ENCODE data around the gene SYPL2.

SYPL2 gene

DNA sequence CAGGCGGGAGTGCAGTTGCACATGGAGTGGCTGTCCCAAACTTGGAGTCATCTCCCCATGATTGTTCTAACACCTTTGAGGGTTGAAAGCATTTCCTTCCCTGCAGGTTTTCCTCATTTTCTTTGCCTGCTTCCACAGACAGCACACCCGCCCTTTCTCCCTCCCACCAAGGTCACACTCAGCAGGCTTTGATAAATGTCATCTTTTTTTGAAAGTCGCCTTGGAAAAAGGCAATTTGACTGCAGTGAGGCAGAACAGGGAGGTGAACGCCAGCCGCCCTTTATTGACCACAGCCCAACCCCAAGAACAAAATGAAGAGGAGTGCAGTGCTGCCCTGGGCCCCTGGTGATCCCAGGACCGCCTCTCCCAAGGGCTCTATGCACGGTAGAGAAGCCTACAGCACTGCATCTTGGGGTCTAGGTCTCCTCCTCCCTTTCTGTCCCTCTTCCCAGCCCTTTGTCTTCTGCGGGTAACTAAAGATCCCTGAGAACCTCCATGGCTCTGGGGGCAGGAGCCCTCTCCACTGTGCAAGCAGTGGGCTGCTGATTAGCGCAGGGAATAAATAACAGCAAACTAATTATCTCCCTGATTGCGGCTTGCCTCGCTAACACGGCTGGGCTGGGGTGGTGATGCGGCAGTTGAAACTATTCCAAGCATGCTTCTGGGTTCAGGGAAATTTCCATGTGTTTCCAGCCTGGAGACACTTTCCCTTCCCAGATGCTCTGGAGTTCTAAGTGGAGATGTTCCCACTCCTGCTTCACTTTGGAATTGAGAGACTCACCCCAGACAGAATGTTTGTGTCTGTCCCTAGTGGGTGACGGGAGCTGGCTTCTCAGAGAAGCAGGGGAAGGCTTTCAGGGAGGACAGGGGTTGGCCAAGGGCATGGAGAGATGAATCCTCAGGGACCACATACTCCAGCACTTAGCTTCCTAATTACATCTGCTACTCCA is 54.9 kb downstream of the SYPL2 start:
- no peak for DNase-seq

DNA sequence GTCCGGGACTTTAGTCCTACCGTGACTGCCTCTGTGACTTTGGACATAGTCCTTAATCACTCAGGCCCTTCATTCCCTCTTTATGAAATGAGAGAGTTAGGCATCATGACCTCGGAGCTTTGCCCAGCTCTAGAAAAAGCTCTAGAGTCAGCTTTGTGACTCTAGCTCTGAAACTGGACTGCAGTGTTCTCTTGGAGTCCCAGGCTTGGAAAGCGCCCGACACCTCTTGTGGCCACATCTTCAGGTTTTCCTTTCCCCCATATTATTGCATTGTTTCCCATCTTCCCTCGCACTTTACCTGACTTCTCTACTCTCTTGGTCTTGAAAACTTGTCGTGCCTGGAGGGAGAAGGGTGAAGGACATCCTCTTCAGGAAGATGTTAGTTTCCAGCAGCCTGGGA is 55.7 kb downstream of the SYPL2 start:
- DNase-seq: no peak

DNA sequence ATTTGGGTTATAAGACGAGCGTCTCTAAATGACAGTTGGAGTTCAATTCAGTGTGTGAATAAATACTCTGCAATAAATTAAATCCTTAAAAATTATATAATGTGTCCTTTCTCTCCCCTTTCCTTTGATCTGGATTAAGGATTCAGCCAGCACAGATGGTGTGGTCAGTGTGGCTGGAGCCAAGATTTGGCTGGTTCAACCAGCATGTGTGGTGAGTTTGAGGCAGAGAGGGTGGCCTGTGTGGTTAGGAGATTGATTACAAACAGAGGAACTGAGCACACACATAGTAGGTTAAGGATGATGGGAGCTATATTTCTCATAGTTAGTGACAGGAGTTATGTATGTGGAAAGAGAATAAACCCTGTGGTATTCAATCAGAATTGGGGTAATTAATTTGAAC is 57.4 kb downstream of the SYPL2 start:
- DNase-seq: no peak

DNA sequence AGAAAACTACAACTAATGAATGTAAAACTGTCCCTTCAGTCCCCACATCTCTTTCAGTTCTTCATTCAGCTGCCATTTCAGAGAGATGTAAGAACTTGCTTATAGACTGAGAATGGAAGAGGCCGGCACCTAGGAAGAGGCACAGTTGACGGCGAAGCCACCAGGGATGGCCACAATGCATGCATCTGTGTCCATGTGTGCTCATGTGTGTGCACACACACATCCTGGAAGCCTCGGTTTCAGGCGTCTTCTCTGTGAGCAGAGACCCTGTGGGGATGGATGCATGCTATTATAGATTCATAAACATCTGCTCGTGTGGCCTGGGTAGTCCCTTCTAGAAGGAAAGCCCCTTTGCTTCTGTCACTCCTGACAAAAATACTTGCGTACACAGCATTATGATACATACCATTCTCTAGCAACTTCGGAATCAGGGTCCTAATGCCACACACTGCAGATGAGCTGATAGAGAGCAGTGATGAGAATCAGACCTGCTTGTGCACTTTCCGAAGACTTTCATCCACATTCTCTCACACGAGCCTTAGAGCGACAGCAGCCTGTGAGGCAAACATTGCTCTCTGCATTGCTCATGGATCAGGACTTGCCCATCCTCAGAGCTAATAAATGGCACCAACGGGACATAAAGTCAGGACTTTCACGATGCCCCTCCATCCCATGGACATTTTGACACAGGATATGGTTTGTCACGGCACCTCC is 60.9 kb downstream of the SYPL2 start:
- DNase-seq: no peak

DNA sequence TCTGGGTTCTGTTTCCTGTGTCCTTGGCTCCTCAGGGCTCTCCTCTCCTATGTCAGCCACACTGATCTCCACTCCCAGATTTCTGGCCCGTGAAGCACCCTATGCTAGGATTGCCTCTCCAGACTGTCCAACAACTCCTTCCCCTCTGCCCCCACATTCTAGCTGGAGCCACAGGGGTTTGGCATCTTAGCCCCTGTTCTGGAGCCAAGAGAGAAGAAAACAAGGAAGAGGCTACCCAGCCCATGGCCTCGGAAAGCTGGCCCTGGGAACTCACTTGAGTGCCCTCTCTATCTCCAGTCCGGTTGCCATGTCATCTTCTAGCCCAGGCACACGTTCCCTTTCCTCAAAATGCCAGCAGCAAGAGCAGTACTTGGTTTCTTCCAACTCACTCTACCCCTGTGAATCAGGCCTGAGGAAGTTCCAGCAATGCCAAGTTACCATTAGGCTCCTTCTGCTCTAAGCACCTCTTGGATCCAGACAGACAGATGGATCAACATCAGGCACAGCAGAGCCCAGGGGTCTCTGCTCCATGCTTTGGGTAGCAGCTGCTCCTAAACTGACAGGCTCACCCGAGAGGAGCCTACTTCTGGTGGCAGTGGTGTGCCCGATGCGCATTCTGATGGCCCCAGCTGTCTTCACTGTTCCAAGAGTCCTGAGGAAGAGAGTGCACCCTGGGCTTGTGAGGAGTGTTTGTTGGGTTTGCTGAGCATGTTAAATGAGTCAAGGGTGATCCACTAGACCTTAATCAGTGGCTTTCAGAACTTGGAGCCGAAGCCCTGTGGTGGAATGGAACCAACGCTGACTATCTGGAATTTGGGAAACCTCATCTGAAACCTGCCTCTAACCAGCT is 61.7 kb downstream of the SYPL2 start:
- DNase-seq: no peak

DNA sequence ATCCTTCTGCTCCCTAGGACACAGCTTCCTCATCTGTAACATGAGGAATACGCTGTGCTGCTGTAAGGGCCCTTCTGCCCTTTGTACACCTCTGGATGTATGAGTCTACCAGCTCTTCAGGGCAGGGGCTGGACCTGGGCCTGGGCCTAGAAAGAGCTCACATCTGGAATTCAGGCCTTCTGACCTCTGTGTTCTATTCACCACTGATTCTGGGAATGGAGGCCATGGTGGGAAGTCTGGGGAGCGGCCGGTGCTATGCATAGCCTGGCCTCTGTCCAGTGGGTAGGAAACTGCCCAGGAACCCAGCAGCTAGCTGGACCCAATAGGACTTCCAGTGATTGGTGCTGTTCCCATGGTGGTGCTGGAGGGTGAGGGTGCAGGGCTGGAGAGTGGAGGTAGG is 62.4 kb downstream of the SYPL2 start:
- no peak for DNase-seq

DNA sequence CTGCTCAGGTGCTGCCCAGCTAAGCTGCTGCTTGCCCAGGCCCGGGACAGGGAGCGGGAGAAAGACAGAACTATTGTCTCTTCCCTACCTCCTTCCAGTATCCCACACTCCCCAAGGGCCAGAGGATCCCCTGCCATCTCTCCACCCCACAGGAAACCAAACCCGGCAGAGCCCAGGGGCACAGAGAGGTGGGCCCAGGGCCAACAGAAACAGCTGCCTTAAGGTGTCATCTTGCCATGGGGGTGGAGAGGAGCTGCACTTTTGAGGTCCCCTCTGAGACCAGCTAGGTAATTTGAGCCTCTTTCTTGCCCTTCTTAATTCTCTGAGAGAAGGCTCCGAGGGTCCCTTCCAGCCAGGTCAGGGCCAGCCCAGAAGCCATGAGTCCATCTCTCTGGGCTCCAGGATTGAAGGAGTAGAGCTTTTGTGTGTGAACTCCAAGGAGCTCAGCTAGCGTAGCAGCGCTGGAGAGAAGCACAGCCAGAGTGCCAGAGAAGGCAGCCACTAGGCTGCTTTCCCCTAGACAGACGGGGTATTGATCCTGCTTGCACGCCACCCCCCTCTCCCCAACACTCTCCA is 63.6 kb downstream of the SYPL2 start:
- DNase-seq: no peak

DNA sequence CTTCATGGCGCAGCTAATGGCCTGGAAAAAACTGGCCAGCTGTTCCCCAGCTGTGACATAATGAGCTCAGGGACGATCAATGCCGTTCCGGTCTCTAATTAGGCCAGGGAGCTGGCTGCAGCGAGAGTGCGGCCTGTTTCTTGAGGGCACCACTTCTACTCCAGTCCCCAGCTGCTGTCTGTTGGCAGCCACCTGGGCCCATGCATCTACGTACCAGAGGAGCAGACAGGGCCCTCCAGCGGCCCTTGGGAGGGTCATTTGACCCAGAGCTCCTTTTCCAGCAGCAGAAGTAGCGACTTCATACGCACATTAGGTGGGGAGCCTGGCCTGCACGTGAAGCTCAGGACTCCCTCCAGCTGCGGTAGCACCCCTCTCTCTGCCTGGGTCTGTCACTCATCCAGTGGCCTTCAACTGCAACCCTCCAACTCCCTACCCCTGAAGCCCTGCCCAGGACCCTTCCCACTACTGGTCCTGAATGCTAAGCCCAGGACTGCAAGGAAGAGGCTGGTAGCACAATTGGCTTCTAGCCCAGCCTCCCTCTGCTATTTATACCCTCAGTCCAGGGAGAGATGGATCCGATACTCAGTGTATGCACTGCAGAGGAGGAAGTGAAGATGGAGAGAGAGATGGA is 64.2 kb downstream of the SYPL2 start:
- no peak for DNase-seq

DNA sequence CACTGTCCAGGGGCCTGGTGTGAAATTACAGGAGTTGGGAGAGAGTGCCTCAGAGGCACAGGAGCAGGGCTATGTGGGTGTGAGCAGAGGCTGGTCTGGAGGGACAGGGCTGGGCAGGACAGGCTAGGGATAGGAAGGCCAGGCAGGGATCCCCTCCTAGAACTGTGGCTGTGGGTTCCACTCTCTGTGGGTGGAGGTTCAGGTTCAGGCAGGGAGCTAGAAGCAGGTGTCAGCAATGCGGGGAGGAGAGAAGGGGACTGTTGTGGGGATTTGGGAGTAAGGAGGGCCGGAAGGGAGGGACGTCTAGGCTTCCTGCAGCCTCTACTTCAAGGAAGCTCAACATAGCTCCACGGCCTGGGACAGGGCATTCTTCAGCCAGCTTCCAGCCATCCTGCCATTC is 65.0 kb downstream of the SYPL2 start:
- DNase-seq: no peak

All from activated CD4-positive, CD25-positive, alpha-beta regulatory T cell (primary cell).